ENCODE results near the gene RABGAP1L.
"Not testable (repeated sequence)": the region's sequence is repeated elsewhere in the genome, so short reads cannot be mapped to it uniquely, and the experiment has no call there.

Gene RABGAP1L

DNA sequence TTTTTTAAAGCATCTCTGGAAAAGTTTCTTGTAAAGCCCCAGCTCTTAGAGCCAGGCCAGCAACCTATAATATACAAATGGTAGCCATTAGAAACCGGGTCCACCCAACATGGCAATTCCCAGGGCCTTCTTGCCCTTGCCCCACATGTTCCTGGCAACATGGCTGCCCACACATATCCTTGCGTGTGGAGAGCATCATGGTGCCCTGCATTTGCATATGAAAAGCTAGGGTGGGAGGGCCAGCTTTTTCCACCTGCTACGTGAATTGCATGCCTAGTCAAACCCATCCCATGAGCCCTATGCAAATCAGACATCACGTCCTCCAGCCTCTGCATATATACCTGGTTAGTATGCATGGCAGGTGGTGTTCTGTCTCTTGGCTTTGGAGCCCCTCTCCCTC, 88.2 kb downstream of the RABGAP1L start:
- no peak for DNase-seq

- DNase-seq: no peak
Measured at GRCh38 chr1:174248041-174248440, 88.7 kb downstream of the RABGAP1L start.

GRCh38 chr1:174256386-174256785, 97.1 kb downstream of the RABGAP1L start:
- DNase-seq: not testable (repeated sequence)

GRCh38 chr1:174258148-174258550, 98.8 kb downstream of the RABGAP1L start:
- DNase-seq: peak; percentile 25

GRCh38 chr1:174262349-174263241, 103.3 kb downstream of the RABGAP1L start:
- no peak for DNase-seq

DNA sequence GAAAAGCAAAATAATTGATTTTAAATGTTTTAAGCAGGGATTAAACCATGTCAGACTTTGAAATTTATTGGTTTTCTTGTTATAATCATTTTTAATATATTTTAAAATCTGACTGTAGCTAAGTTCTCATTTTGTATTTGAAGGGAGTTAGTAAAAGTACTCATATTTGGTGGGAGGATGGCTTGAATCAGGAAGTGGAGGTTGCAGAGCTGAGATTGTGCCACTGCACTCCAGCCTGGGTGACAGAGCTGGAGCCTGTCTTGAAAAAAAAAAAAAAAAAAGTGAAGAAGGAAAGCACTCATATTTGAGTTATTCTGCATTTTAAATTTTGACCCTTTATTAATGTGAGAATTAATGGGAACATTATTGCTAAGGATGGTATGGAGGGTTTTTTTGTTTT, 106.0 kb downstream of the RABGAP1L start:
- no peak for DNase-seq

DNA sequence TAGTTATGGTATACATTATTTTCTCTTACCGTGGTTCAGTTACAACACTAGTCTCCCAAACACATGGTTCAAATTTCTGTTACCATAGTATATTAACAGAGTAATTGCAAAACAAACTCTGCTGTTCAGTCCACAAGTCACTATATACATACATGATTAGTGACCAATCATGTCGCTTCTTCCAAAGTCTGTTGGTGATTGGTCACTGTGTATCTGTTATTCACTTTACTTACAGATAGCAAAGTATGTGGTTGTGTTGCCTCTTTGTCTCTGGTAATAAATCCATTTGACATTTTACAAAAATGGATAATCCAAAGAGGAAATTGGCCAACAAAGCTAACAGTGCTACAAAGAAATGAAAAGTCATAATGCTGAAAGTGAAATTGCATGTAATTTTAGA, 107.2 kb downstream of the RABGAP1L start:
- DNase-seq: no peak

DNA sequence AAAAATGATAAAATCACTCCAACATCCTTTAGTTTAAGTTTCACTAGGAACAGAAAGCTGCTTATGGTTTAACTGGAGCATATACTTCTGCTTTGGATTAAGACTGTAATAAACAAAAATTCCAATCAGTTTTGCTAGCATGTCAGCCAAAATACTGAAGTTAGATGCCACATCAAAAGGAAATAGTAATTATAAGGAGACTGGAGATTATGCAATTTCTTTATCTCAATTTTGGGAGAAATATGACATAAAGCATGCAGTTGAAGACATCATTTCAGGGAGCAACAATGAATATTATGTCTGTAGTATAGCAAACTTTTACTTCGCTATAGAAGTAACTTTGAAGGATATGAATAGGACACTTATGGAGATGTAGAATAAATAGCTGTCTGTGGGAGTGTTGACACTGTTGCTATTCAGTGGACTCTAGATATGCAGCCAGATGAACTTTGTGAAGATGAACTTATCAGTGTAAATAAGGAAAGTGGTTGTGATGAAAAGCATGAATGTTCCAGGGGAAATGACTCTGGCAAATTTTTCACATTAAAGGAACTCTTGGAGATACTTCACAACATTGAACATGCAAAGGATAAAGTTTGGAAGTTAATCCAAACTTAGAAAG, 107.8 kb downstream of the RABGAP1L start:
- DNase-seq: no peak

DNA sequence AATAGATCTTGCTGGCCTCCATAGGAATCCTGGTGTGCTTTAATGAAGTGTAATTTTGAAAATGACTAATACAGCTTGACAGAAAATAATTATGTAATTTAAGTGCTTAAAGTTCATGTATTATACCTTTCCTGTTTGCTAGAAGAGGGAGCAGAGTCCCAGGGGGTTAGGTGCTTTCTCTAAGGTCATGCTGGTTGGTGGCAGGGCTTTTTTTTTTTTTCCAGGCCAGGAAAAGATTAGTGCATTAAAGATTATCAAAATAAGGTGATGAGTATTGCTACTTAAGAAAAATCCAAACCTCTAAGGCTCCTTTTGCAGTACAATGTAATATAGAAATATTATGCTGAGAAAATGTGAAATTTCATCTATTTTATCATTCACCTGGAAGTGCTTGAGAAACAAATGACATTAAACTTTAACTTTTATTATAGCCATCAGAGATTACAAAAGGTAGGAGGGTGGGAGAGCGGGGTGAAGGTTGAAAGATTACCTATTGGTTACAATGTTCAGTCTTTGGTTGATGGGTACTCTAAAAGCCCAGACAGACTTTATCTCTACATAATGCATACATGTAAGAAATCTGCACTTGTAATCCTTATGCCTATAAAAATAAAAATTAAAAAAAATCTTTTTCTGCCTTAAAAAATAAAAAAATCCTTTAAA, 110.8 kb downstream of the RABGAP1L start:
- no peak for DNase-seq

DNA sequence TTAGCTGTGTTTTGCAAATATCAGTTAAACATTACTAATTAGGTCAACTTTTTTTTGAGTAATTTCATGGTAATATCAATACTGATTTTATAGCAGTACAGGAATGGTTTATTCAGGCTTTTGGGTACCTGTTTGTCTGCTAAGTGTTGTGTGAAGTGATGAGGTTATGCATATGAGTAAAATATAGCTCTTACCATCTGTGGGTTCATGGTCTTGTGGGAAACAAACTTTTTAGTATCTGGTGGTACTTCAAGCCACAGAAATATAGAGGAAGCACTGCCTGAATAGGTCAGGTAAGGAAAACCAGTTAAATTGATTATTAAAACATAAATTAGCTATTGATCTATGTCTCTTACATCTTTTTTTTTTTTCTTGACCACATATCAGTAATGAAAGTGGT, 113.9 kb downstream of the RABGAP1L start:
- no peak for DNase-seq

GRCh38 chr1:174273776-174274175, 114.5 kb downstream of the RABGAP1L start:
- no peak for DNase-seq

GRCh38 chr1:174274452-174274851, 115.1 kb downstream of the RABGAP1L start:
- DNase-seq: no peak

DNA sequence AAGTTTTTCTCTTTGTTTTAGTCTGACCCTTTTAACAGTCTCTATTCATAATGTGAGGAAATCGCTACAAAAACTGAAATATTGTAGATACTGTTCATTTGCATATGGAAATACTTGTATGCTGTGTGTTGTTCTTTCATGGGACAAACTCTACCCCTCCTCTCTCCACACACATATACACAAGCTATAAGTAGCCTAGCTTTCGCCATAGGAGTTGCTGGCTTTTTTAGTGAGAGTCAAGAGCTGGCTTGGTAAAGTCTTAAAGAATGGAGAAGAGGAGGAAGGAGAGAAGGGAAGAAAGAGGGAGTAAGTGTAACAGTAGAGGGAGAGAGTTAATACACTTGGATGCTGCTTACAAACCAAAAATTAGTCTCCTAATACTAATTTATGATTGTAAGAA, 115.6 kb downstream of the RABGAP1L start:
- no peak for DNase-seq

- no peak for DNase-seq
Measured at GRCh38 chr1:174276087-174276486, 116.8 kb downstream of the RABGAP1L start.

DNA sequence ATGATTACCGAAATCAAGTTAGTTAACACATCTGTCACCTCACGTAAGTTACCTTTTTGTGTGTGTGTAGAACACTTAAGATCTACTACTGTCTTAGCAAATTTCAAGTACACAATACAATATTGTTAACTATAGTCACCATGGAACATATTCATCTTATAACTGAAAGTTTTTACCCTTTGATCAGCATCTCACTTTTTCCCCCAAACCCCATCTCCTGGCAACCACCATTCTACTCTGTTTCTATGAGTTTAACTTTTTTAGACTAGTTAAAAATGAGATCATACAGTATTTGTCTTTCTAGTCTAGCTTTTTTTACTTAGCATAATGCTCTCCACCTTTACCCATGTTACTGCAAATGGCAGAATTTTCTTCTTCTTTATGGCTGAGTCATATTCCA, 124.7 kb downstream of the RABGAP1L start:
- DNase-seq: no peak

DNA sequence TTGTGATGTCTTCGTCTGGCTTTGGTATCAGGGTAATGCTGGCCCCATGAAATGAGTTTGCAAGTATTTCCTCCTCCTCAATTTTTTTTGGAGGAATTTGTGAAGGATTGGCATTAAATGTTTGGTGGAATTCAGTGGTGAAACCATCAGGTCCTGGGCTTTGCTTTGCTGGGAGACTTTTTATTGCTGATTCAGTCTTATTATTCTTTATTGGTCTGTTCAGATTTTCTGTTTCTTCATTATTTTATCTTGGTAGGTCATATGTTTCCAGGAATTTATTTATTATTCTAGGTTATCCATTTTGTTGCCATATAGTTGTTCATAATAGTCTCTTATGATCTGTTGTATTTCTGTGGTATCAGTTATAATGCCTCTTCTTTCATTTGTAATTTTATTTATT, 126.7 kb downstream of the RABGAP1L start:
- DNase-seq: no peak

GRCh38 chr1:174289644-174290310, 130.5 kb downstream of the RABGAP1L start:
- no peak for DNase-seq

DNA sequence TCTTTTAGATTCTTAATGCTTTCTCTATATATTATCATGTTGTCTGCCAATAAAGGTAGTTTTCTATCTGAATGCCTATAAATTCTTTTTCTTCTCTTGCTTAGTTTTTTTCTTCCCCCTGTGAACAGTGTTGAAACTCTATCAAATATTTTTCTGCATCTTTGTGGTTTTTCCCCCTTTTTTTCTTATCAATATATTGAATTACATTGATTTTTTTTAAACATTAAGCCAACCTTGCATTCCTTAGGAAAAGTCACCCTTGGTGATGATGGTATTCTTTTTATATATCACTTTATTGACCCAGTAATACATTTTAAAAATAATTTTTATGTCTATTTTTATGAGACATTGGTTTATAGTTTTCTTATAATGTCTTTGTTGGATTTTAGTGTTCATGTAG, 131.7 kb downstream of the RABGAP1L start:
- no peak for DNase-seq

DNA sequence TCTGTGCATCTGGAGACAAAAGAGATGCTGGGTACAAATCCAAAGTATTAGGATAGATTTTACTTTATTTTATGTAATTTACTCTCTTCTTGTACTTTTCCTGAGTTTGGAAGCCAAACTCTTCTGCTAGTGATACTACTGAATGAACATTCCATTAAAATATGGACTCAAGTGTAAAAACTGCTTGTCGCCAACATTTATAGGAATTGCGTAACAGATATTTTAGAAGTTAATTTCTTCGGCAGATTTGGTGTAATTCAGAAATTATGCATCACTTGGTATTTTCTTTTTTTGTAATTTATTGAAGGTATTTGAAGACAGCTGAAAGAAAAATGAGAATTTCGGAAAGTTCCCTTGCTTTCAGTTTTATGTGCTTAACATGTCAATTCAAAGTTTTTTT, 137.0 kb downstream of the RABGAP1L start:
- no peak for DNase-seq

DNA sequence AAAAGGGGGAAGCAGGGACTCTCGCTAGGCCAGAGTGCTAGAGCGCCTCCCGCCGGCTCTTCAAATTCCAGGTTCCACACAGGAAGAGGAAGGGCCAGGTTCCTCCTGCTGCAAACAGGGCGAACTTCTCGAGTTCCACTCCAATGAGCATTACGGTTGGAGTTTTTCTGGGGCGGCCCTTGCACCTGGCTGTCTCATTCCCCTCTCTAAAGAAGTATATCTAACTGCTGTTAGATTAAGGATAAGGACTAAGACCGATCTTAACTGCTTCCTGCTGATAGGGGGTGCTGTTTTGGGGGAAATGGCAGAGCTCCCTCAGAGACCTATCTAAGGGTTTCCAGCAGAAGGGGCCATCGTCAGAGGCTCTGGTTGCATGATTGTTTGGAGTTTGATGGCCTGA, 138.0 kb downstream of the RABGAP1L start:
- DNase-seq: no peak

- no peak for DNase-seq
Measured at GRCh38 chr1:174301295-174302077, 142.2 kb downstream of the RABGAP1L start.

DNA sequence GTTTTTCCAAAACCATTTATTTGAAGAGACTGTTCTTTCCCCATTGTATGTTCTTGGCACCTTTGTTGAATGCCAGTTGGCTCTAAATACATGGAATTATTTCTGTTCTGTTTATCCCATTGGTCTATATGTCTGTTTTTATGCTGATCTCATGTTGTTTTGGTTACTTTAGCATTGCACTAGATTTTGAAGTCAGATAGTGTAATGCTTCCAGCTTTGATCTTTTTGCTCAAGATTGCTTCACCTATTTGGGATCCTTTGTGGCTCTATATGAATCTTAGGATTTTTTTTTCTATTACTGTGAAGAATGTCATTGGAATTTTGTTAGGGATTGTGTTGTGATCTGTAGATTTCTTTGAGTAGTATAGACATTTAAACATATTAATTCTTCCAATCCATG, 149.3 kb downstream of the RABGAP1L start:
- no peak for DNase-seq

DNA sequence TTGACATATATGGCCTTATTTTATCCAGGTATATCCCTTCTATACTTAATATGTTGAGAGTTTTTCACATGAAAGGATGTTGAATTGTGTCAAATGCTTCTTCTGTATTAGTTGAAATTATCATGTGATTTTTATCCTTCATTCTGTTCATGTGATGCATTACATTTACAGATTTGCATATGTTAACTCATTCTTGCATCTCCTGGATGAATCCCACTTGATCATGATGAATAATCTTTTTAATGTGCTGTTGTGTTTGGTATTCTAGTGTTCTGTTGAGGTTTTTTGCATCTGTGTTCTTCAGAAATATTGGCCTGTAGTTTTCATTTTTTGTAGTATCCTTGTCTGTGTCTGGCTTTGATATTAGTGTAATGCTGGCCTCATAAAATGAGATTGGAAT, 150.2 kb downstream of the RABGAP1L start:
- DNase-seq: no peak

Data from stimulated activated CD4-positive, alpha-beta T cell treated with anti-CD3 and anti-CD28 coated beads, Interleukin-12 subunit alpha, Interleukin-12 subunit beta, amount 100 ng/mL, for 4 hours (primary cell).